ENCODE results near the gene DCTN4. TPM values are rescaled to one million over a fixed set of nuclear protein-coding genes. Genes with fewer than 3 reads are reported as not detected.

The DCTN4 gene
- polyA plus RNA-seq, 3 donors, result 14.6 to 34.4 (median 16.3) TPM

GRCh38 chr5:150779397-150780186 is 20.8 kb upstream of the DCTN4 start:
- Mint-ChIP-seq H3K4me1 (peaks cover 67% of the 10 kb centered on the region), H3K9me3 (peaks cover 0 to 2% (median 0%) of the 10 kb centered on the region in 7 donors), H3K4me3 (peak overlapping the region; percentile 99), H3K36me3 (peaks cover 10% of the 10 kb centered on the region in 2 donors), H3K27ac (peak overlapping the region; percentile 92 to 99 (median 97)), H3K27me3 (ENCODE audit: low read depth in 3 of 3) (no peaks in the 10 kb centered on the region)
- Histone ChIP-seq H2AFZ (ENCODE audit: insufficient read depth, low read depth, low read length, poor library complexity, severe bottlenecking) (peak overlapping the region; percentile 84), H3K4me1 (ENCODE audit: control insufficient read depth in 1 of 2, insufficient read depth in 2 of 2, low read length in 2 of 2) (peaks cover 61 to 65% of the 10 kb centered on the region in 2 donors), H3K9ac (ENCODE audit: insufficient read depth, low read length, poor library complexity, severe bottlenecking) (peak overlapping the region; percentile 85), H4K20me1 (ENCODE audit: insufficient read depth, low read length) (peaks cover 30% of the 10 kb centered on the region), H3K36me3 (replicated peaks in 1 of 2; ENCODE audit: control insufficient read depth in 1 of 2, insufficient read depth in 2 of 2, low read length in 2 of 2) (no peaks in the 10 kb centered on the region), H3K27me3 (ENCODE audit: control insufficient read depth in 2 of 2, insufficient read depth in 2 of 2, low read length in 2 of 2) (no peaks in the 10 kb centered on the region), H3K4me3 (replicated peaks in 1 of 3; ENCODE audit: low read depth in 2 of 3, low read length in 3 of 3) (peak overlapping the region; percentile 78 to 96 (median 78)), H3K4me2 (replicated peaks; ENCODE audit: extremely low read depth, low read length, poor library complexity, severe bottlenecking) (peak overlapping the region; percentile 70), H3K27ac (ENCODE audit: low read depth in 1 of 2, low read length in 2 of 2) (peak overlapping the region; percentile 78 to 86), H3K9me3 (replicated peaks in 1 of 2; ENCODE audit: control insufficient read depth in 1 of 2, insufficient read depth in 1 of 2, low read length in 2 of 2) (no peaks in the 10 kb centered on the region), H3K79me2 (ENCODE audit: insufficient read depth, low read length) (peaks cover 85% of the 10 kb centered on the region)
- 2% methylated on average over 7 of the region's 13 CpGs for WGBS (ENCODE audit: insufficient coverage)
- peak; percentile 14 for TF ChIP-seq CTCF (IDR thresholded peaks at IDR 0.05)
- peak in 1 of 3 donors; percentile 25 for DNase-seq
- intact Hi-C loops (cut with micrococcal nuclease), result loop anchor here (5.0 kb wide), 3 partner anchors 42 to 302 kb away; partner anchors contain the start of gene RBM22 (in 1 of the 2)

- no peaks in the 10 kb centered on the region for H3K36me3 ChIP-seq (replicated peaks in 1 of 2; ENCODE audit: control insufficient read depth in 1 of 2, insufficient read depth in 2 of 2, low read length in 2 of 2)
- H3K4me1 ChIP-seq (ENCODE audit: control insufficient read depth in 1 of 2, insufficient read depth in 2 of 2, low read length in 2 of 2), result peaks cover 54 to 57% of the 10 kb centered on the region in 2 donors
- no peaks in the 10 kb centered on the region for H3K27me3 ChIP-seq (ENCODE audit: control insufficient read depth in 2 of 2, insufficient read depth in 2 of 2, low read length in 2 of 2)
- peaks cover 76% of the 10 kb centered on the region for H3K79me2 ChIP-seq (ENCODE audit: insufficient read depth, low read length)
- intact Hi-C loops (cut with micrococcal nuclease), result loop anchor here in 1 of 2 donors (5.0 kb wide), 1 partner anchor 41 kb away; no protein-coding TSS in a partner anchor
- under 1% methylated on average over 51 of the region's 59 CpGs for WGBS (ENCODE audit: insufficient coverage)
- H2AFZ ChIP-seq (ENCODE audit: insufficient read depth, low read depth, low read length, poor library complexity, severe bottlenecking), result peak within 1 kb of the TSS; percentile 84
- H3K4me3 ChIP-seq (replicated peaks in 1 of 3; ENCODE audit: low read depth in 2 of 3, low read length in 3 of 3), result peak within 1 kb of the TSS; percentile 78 to 96 (median 78)
- H3K27me3 Mint-ChIP-seq (ENCODE audit: low read depth in 3 of 3), result no peaks in the 10 kb centered on the region
- peak; percentile 59 to 69 (median 66) for DNase-seq
- H3K4me2 ChIP-seq (replicated peaks; ENCODE audit: extremely low read depth, low read length, poor library complexity, severe bottlenecking), result peak within 1 kb of the TSS; percentile 70
- peak within 1 kb of the TSS; percentile 85 for H3K9ac ChIP-seq (ENCODE audit: insufficient read depth, low read length, poor library complexity, severe bottlenecking)
- peaks cover 0 to 2% (median 0%) of the 10 kb centered on the region in 7 donors for H3K9me3 Mint-ChIP-seq
- H3K4me3 Mint-ChIP-seq, result peak within 1 kb of the TSS; percentile 99
- H4K20me1 ChIP-seq (ENCODE audit: insufficient read depth, low read length), result peaks cover 30% of the 10 kb centered on the region
- TF ChIP-seq CTCF (IDR thresholded peaks at IDR 0.05), result peak; percentile 67
- H3K27ac ChIP-seq (ENCODE audit: low read depth in 1 of 2, low read length in 2 of 2), result peak within 1 kb of the TSS; percentile 78 to 86
- peaks cover 62% of the 10 kb centered on the region for H3K4me1 Mint-ChIP-seq
- no peaks in the 10 kb centered on the region for H3K9me3 ChIP-seq (replicated peaks in 1 of 2; ENCODE audit: control insufficient read depth in 1 of 2, insufficient read depth in 1 of 2, low read length in 2 of 2)
- H3K36me3 Mint-ChIP-seq, result peaks cover 10% of the 10 kb centered on the region in 2 donors
- peak within 1 kb of the TSS; percentile 92 to 99 (median 97) for H3K27ac Mint-ChIP-seq
Measured at GRCh38 chr5:150778517-150779396, 19.9 kb upstream of the DCTN4 start, which contains the start of gene SMIM3. SMIM3 (plus strand) TSS chr5:150778757; CDS start chr5:150795441, 16,684 bp downstream.

All from CD14-positive monocyte (primary cell).